ENCODE results near the gene HCK.

DNA sequence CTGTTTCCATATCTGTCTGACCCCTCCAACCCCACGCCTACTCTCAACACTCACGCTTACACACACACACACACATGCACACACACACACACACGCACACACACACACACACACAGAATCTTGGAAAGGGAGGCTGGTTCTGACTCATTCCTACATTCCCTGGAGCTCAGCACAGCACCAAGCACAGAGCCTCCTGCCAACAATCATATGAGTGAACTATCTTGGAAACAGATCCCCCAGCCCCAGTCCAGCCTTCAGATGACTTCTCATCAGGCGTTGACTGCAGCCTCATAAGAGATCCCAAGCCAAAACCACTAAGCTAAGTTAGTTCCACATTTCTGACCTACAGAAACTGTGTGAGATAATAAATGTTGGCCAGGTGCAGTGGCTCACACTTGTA, 14.1 kb upstream of the HCK start:
- TF ChIP-seq POLR2A (IDR thresholded peaks at IDR 0.05; ENCODE audit: low read length) = no peak
- TF ChIP-seq POLR2AphosphoS2 (conservative IDR thresholded peaks at IDR 0.05; ENCODE audit: low read length) = no peak
